Heart left ventricle (tissue), 16 donors: ENCODE results near the gene TAF10. TPM values are rescaled to one million over a fixed set of nuclear protein-coding genes. Genes with fewer than 3 reads are reported as not detected.
A peak's percentile ranks its signal among the peaks of the same experiment; 100 is the strongest.

ENCODE experiments used
- ATAC-seq, 4 donors: fragments of 200-7000 bp; cut with Tn5 transposase; one replicate each; pipeline ENCODE4 v1.9.1; 2020 to 2022; ENCODE audit warnings: moderate library complexity in 4 of 4, mild to moderate bottlenecking in 3 of 4, moderate number of reproducible peaks in 1 of 4
- DNase-seq, 5 donors: peaks; one replicate each; pipeline ENCODE4 v3.0.0-alpha.2; 2020
- H3K27ac ChIP-seq, 12 donors: fragments of 200-600 bp; sonication (generic) in 4 of 12; one replicate each; pipeline versions ENCODE4 v1.5.0 to v1.8.0; 2016 to 2022; ENCODE audit warnings: mild to moderate bottlenecking in 2 of 12
- H3K27me3 ChIP-seq, 9 donors: fragments of 200-600 bp; sonication (generic) in 2 of 9; one replicate each; pipeline versions ENCODE4 v1.5.1 to v1.8.0; 2016 to 2022; ENCODE audit warnings: mild to moderate bottlenecking in 3 of 9
- H3K36me3 ChIP-seq, 9 donors: fragments of 200-600 bp; sonication (generic) in 2 of 9; one replicate each; pipeline versions ENCODE4 v1.5.0 to v1.8.0; 2018 to 2022; ENCODE audit warnings: mild to moderate bottlenecking in 2 of 9
- H3K4me1 ChIP-seq, 12 donors: fragments of 200-600 bp; sonication (generic) in 4 of 12; one replicate each; pipeline versions ENCODE4 v1.5.0 to v1.8.0; 2016 to 2022; ENCODE audit warnings: mild to moderate bottlenecking in 3 of 12
- H3K4me3 ChIP-seq, 12 donors: fragments of 200-600 bp; sonication (generic) in 4 of 12; one replicate each; pipeline versions ENCODE4 v1.5.0 to v1.8.0; 2017 to 2022; ENCODE audit warnings: mild to moderate bottlenecking in 9 of 12, moderate library complexity in 4 of 12
- H3K9me3 ChIP-seq, 12 donors: fragments of 200-600 bp; sonication (generic) in 4 of 12; one replicate each; pipeline versions ENCODE4 v1.5.0 to v1.8.0; 2016 to 2022; ENCODE audit warnings: mild to moderate bottlenecking in 1 of 12
- CTCF ChIP-seq, 12 donors: fragments of 200-600 bp; sonication (generic) in 4 of 12; IDR thresholded peaks; one replicate each; pipeline versions ENCODE4 v1.5.0 to v1.8.0; 2018 to 2022; ENCODE audit warnings: antibody characterized with exemption in 12 of 12, mild to moderate bottlenecking in 5 of 12
- POLR2A ChIP-seq, 2 donors: fragments of 450-650 bp; IDR thresholded peaks; one replicate each; pipeline ENCODE4 v1.6.1; 2017; ENCODE audit warnings: antibody characterized with exemption in 2 of 2, mild to moderate bottlenecking in 2 of 2, moderate library complexity in 2 of 2
- WGBS, 4 donors: extraction: QIAGEN DNeasy Blood & Tissue Kit in 2 of 4; methylation state at CpG; one replicate each; pipeline versions ENCODE4 v1.1.5 to v1.1.7; 2013 to 2018; 5-methylcytosine and 5-hydroxymethylcytosine counted together
- intact Hi-C, 10 donors: fragments of 100-400 bp; cut with DNase I; formaldehyde crosslinking; loops; one replicate each; pipeline versions ENCODE4 v1.11.1 to v1.14.2; 2022
- polyA plus RNA-seq, 2 donors: library from polyadenylated mRNA; stranded (reverse); fragments of 200-250 nt; gene quantifications; one replicate each; pipeline ENCODE4 v1.2.3, GENCODE V29; 2013
- total RNA-seq, 9 donors: library from RNA; depleted of rRNA in 2 of 9; stranded (reverse); fragments of >200 nt in 2 of 9; fragmentation: NEBNext Ultra II Directional in 3 of 9; extraction: Animal tissue kit (Norgen Biotek cat#: 25700) in 3 of 9; gene quantifications; one replicate each; pipeline versions ENCODE4 v1.1.0 to v1.2.4, GENCODE V29; 2016 to 2023
- donor health status: ischemic (EF 13 %, LVEDD 7.1; RV severe dilation, severe dysfunction).
- donor health status: healthy with polysubstance abuse.
- donor health status: DM: no; HTN: yes; CAD: no.
- donor health status: DM: no; HTN: no; CAD: no.
- donor health status: ischemic (EF 25% LVEDD 6.9; RV normal size, moderate dysfunction).
- donor health status: ischemic (EF 25% LVEDD 5.7; RV mildly dilated, moderate dysfunction).
- donor health status: healthy.
- donor health status: DM: yes; HTN: yes; CAD: no.
- donor health status: ischemic (EF 35%, LVEDD 5.7; RV mildly dilated, moderate dysfunction).
- donor health status: nonischemic (EF 11% LVEDD 7.7; RV severe dilation, severe dysfunction).
- donor health status: DM: yes; HTN: yes; CAD: no.
- donor health status: PGD.
- donor health status: ischemic (EF 29% LVEDD 5.4; RV normal size, mild dysfunction).
- donor health status: nonischemic (EF 23%, LVEDD 6.1; RV moderate dilation, normal function).

Gene TAF10
- total and polyA plus RNA-seq, 11 donors: 42.3 to 155 (median 99.0) TPM

DNA sequence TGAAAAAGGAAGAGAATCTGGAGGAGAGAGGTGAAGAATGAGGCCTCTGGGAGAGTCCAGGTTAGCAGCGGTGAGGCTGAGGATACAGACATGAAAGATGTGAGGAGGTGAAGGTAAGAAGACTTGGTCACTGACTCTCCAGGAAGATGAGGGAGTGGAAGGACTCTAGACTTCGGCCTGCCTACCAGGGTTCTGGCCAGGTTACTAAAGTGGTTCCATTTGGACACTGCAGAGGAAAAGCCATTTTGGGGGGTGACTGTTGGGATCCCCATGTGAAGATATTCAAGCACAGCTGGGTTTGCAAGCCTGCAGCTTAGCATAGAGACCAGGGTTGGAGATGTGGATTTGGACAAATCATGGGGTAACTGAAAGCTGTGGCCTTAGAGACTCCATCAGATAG lies 35.8 kb upstream of the TAF10 start:
- DNase-seq (no peak), ATAC-seq (no peak)
- Histone ChIP-seq H3K9me3 (no peaks in the 10 kb centered on the region), H3K4me1 (peaks cover 0 to 67% (median 40%) of the 10 kb centered on the region in 12 donors), H3K36me3 (peaks cover 0 to 4% (median 0%) of the 10 kb centered on the region in 9 donors), H3K27ac (peak overlapping the region in 11 of 12 donors; percentile 69 to 92 (median 86)), H3K27me3 (peaks cover 0 to 3% (median 0%) of the 10 kb centered on the region in 9 donors), H3K4me3 (no peak overlapping the region)
- 89 to 94% (median 91%) methylated on average over 2 of the region's 2 CpGs for WGBS, 4 donors
- TF ChIP-seq POLR2A (IDR thresholded peaks at IDR 0.05): no peak
- TF ChIP-seq CTCF (IDR thresholded peaks at IDR 0.05): no peak
- intact Hi-C loops: loop anchor here in 3 of 10 donors (2.0 to 5.0 kb wide), 2 partner anchors 34 to 43 kb away; partner anchors contain the start of gene MRPL17 (in 2 of the 3)

- peak; percentile 10 to 45 (median 42) for ATAC-seq
- H3K4me1 ChIP-seq: peaks cover 0 to 64% (median 37%) of the 10 kb centered on the region in 12 donors
- H3K27me3 ChIP-seq: peaks cover 0 to 3% (median 0%) of the 10 kb centered on the region in 9 donors
- H3K36me3 ChIP-seq: peaks cover 0 to 4% (median 0%) of the 10 kb centered on the region in 9 donors
- H3K9me3 ChIP-seq: no peaks in the 10 kb centered on the region
- intact Hi-C loops: loop anchor here in 3 of 10 donors (2.0 to 5.0 kb wide), 2 partner anchors 35 to 42 kb away; partner anchors contain the start of gene MRPL17 (in 2 of the 3)
- WGBS, 4 donors: 38 to 44% (median 43%) methylated on average over 9 of the region's 9 CpGs
- peak overlapping the region; percentile 59 to 92 (median 84) for H3K27ac ChIP-seq
- TF ChIP-seq POLR2A (IDR thresholded peaks at IDR 0.05) (no peak), CTCF (IDR thresholded peaks at IDR 0.05) (no peak)
- H3K4me3 ChIP-seq: peak overlapping the region in 6 of 12 donors; percentile 6 to 39 (median 20)
- DNase-seq: peak; percentile 18 to 79 (median 58)
Measured at GRCh38 chr11:6646918-6647679, 35.1 kb upstream of the TAF10 start.

GRCh38 chr11:6646576-6646917 lies 34.5 kb upstream of the TAF10 start:
- peak; percentile 49 to 77 (median 68) for ATAC-seq
- intact Hi-C loops: loop anchor here in 3 of 10 donors (2.0 to 5.0 kb wide), 2 partner anchors 36 to 42 kb away; partner anchors contain the start of gene MRPL17 (in 2 of the 3)
- TF ChIP-seq CTCF (IDR thresholded peaks at IDR 0.05) (no peak), POLR2A (IDR thresholded peaks at IDR 0.05) (no peak)
- Histone ChIP-seq H3K4me1 (peaks cover 0 to 69% (median 37%) of the 10 kb centered on the region in 12 donors), H3K9me3 (no peaks in the 10 kb centered on the region), H3K27me3 (peaks cover 0 to 2% (median 0%) of the 10 kb centered on the region in 9 donors), H3K4me3 (peak overlapping the region in 7 of 12 donors; percentile 6 to 39 (median 16)), H3K27ac (peak overlapping the region; percentile 59 to 92 (median 84)), H3K36me3 (peaks cover 0 to 4% (median 0%) of the 10 kb centered on the region in 9 donors)
- 27 to 45% (median 40%) methylated on average over 3 of the region's 3 CpGs for WGBS, 4 donors
- DNase-seq: peak; percentile 52 to 75 (median 68)

DNA sequence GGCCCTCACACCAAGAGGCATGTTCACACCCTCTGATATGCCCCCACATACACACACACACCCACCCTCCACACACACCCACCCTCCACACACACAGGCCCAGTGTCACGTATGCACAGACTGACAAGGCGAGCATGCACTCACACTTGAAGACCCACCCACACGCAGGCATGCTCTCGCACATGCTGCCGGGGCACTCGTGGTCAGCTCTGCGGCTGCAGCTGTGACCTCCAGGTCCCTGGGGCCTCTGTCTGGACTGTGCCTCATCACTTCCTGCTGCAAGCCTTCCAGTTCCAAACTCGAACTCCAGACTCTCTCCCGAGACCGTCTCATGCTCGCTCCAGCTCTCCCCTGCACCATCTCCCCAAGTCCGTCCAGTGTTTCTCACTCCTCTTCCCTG lies 34.1 kb upstream of the TAF10 start:
- ATAC-seq (peak; percentile 83 to 84 (median 84)), DNase-seq (peak; percentile 82 to 93 (median 88))
- Histone ChIP-seq H3K27me3 (no peaks in the 10 kb centered on the region), H3K27ac (peak overlapping the region in 10 of 12 donors; percentile 69 to 92 (median 88)), H3K4me3 (peak overlapping the region in 5 of 12 donors; percentile 6 to 39 (median 16)), H3K36me3 (peaks cover 0 to 6% (median 0%) of the 10 kb centered on the region in 9 donors), H3K4me1 (peaks cover 0 to 67% (median 37%) of the 10 kb centered on the region in 12 donors), H3K9me3 (no peaks in the 10 kb centered on the region)
- intact Hi-C loops: loop anchor here in 3 of 10 donors (2.0 to 5.0 kb wide), 2 partner anchors 36 to 41 kb away; partner anchors contain the start of gene MRPL17 (in 2 of the 3)
- 35 to 58% (median 50%) methylated on average over 12 of the region's 12 CpGs for WGBS, 4 donors
- TF ChIP-seq POLR2A (IDR thresholded peaks at IDR 0.05) (no peak), CTCF (IDR thresholded peaks at IDR 0.05) (no peak)
